Pancreas (tissue), 10 donors: ENCODE results near the gene SPRR5. TPM values are rescaled to one million over a fixed set of nuclear protein-coding genes. Genes with fewer than 3 reads are reported as not detected.
A peak's percentile ranks its signal among the peaks of the same experiment; 100 is the strongest.

ENCODE experiments used
- ATAC-seq, 4 donors: fragments of 200-7000 bp; cut with Tn5 transposase; one replicate each; pipeline versions ENCODE4 v1.8.0 to v1.9.1; 2020; ENCODE audit warnings: mild to moderate bottlenecking in 4 of 4, moderate library complexity in 4 of 4
- DNase-seq, 6 donors: peaks; one replicate each; pipeline ENCODE4 v3.0.0-alpha.2; 2020
- FAIRE-seq: peaks from 2 replicates; lab custom pipeline; 2012; peaks lifted over from hg19 to GRCh38; lab: Jason Lieb, UNC
- H3K27ac ChIP-seq, 4 donors: fragments of 200-600 bp; sonication (generic); 1 replicate in 3 of 4; 2 replicates in 1 of 4; pipeline versions ENCODE4 v1.5.0 to v1.8.0; 2020
- H3K27me3 ChIP-seq, 4 donors: fragments of 200-600 bp; one replicate each; pipeline ENCODE4 v1.8.0; 2021
- H3K36me3 ChIP-seq, 3 donors: fragments of 200-600 bp; sonication (generic) in 1 of 3; one replicate each; pipeline versions ENCODE4 v1.5.0 to v1.8.0; 2020 to 2021
- H3K4me1 ChIP-seq, 3 donors: fragments of 200-600 bp; one replicate each; pipeline ENCODE4 v1.8.0; 2021
- H3K4me3 ChIP-seq, 4 donors: fragments of 200-600 bp; sonication (generic) in 2 of 4; one replicate each; pipeline versions ENCODE4 v1.5.0 to v1.8.0; 2020 to 2021
- H3K9me3 ChIP-seq, 4 donors: fragments of 200-600 bp; one replicate each; pipeline ENCODE4 v1.8.0; 2021
- CTCF ChIP-seq, 4 donors: fragments of 200-600 bp; sonication (generic) in 3 of 4; IDR thresholded peaks; one replicate each; pipeline versions ENCODE4 v1.5.0 to v1.8.0; 2021; ENCODE audit warnings: antibody characterized with exemption in 4 of 4
- WGBS, 2 donors: extraction: QIAGEN DNeasy Blood & Tissue Kit; methylation state at CpG; one replicate each; pipeline ENCODE4 v1.1.7; 2013; 5-methylcytosine and 5-hydroxymethylcytosine counted together
- intact Hi-C, 3 donors: fragments of 100-400 bp; cut with DNase I; formaldehyde crosslinking; loops; one replicate each; pipeline versions ENCODE4 v1.11.1 to v1.14.2; 2022
- polyA plus RNA-seq, 2 donors: library from polyadenylated mRNA; stranded (reverse); fragments of 200-250 nt; gene quantifications; one replicate each; pipeline ENCODE4 v1.2.3, GENCODE V29; 2013
- total RNA-seq, 6 donors: library from RNA; stranded (reverse); fragmentation: NEBNext Ultra II Directional in 4 of 6; extraction: Animal tissue kit (Norgen Biotek cat#: 25700) in 4 of 6; gene quantifications; one replicate each; pipeline versions ENCODE4 v1.2.1 to v1.2.4, GENCODE V29; 2021 to 2023
- donor health status: healthy with polysubstance abuse.
- donor health status: DM: no; HTN: no; CAD: no; lungs with moderate emphysema.
- donor health status: DM: no; HTN: no; CAD: no.
- donor health status: control.
- donor health status: control.
- donor health status: Bipolar disorder and iron deficiency.
- donor health status: DM: yes; HTN: yes; CAD: no.
- donor health status: DM: no; HTN: no; CAD: no.
- donor health status: DM: no; HTN: no; CAD: no.
- donor health status: DM: yes; HTN: yes; CAD: no.

SPRR5 gene
- total and polyA plus RNA-seq, 8 donors = not detected

- TF ChIP-seq CTCF (IDR thresholded peaks at IDR 0.05) = no peak
- intact Hi-C loops = no loop called here
- WGBS, 2 donors = 83 to 84% methylated on average over 7 of the region's 7 CpGs
Observed at GRCh38 chr1:152904688-152905440, 42.1 kb upstream of the SPRR5 start.

DNA sequence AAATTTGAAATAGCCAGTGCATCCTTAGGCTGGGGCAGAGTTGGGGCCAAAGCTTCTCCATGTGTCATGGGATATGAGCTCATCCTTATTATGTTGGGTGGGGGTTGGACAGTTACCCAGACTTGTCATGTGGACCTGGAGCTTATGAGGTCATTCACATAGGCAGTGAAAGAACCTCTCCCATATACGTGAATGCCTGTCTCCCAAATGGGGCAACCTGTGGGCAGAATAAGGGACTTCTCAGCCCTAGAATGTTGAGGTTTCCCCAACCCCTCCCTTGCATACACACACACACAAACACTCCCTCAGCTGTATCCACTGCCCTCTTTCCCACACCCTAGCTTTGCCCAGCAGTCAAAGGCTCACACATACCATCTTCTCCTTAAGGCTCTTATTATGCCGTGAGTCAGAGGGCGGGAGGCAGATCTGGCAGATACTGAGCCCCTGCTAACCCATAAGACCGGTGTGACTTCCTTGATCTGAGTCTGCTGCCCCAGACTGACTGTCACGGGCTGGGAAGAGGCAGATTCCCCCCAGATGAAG, 40.9 kb upstream of the SPRR5 start:
- H3K27me3 ChIP-seq = peaks cover 0 to 7% (median 0%) of the 10 kb centered on the region in 4 donors
- H3K4me3 ChIP-seq = no peak overlapping the region
- FAIRE-seq = no peak
- 16 to 20% methylated on average over 5 of the region's 5 CpGs for WGBS, 2 donors
- TF ChIP-seq CTCF (IDR thresholded peaks at IDR 0.05) = no peak
- H3K36me3 ChIP-seq = no peaks in the 10 kb centered on the region
- intact Hi-C loops = no loop called here
- no peaks in the 10 kb centered on the region for H3K9me3 ChIP-seq
- peak in 3 of 4 donors; percentile 32 to 78 (median 50) for ATAC-seq
- no peak overlapping the region for H3K27ac ChIP-seq
- DNase-seq = peak in 2 of 6 donors; percentile 22 to 28
- no peaks in the 10 kb centered on the region for H3K4me1 ChIP-seq

More at GRCh38 chr1:152904688-152905440, 42.1 kb upstream of the SPRR5 start:
- ATAC-seq (no peak), FAIRE-seq (no peak), DNase-seq (no peak)
- H3K27me3 ChIP-seq = peaks cover 0 to 7% (median 0%) of the 10 kb centered on the region in 4 donors
- no peak overlapping the region for H3K27ac ChIP-seq
- H3K36me3 ChIP-seq = no peaks in the 10 kb centered on the region
- H3K4me3 ChIP-seq = no peak overlapping the region
- no peaks in the 10 kb centered on the region for H3K4me1 ChIP-seq
- no peaks in the 10 kb centered on the region for H3K9me3 ChIP-seq

- no peaks in the 10 kb centered on the region for H3K36me3 ChIP-seq
- DNase-seq = no peak
- intact Hi-C loops = no loop called here
- no peak for FAIRE-seq
- H3K4me1 ChIP-seq = no peaks in the 10 kb centered on the region
- H3K9me3 ChIP-seq = no peaks in the 10 kb centered on the region
- WGBS, 2 donors = 71 to 77% methylated on average over 4 of the region's 4 CpGs
- H3K27ac ChIP-seq = no peak within 1 kb of the TSS
- H3K4me3 ChIP-seq = no peak within 1 kb of the TSS
- TF ChIP-seq CTCF (IDR thresholded peaks at IDR 0.05) = no peak
- peaks cover 0 to 7% (median 0%) of the 10 kb centered on the region in 4 donors for H3K27me3 ChIP-seq
- no peak for ATAC-seq
Observed at GRCh38 chr1:152907686-152908601, 39.1 kb upstream of the SPRR5 start, which contains the start of gene IVL. Gene IVL, plus strand, starts transcription at chr1:152908546. Its CDS starts 1,252 bp downstream, at chr1:152909798.

GRCh38 chr1:152909206-152909605, 37.8 kb upstream of the SPRR5 start:
- intact Hi-C loops = no loop called here
- WGBS, 2 donors = 81 to 85% methylated on average over 3 of the region's 3 CpGs
- no peaks in the 10 kb centered on the region for H3K36me3 ChIP-seq

More at GRCh38 chr1:152909206-152909605, 37.8 kb upstream of the SPRR5 start:
- TF ChIP-seq CTCF (IDR thresholded peaks at IDR 0.05) = no peak
- no peak for ATAC-seq
- DNase-seq = no peak
- H3K27ac ChIP-seq = no peak overlapping the region
- H3K27me3 ChIP-seq = peaks cover 0 to 7% (median 0%) of the 10 kb centered on the region in 4 donors
- no peaks in the 10 kb centered on the region for H3K9me3 ChIP-seq
- no peak overlapping the region for H3K4me3 ChIP-seq
- FAIRE-seq = no peak
- H3K4me1 ChIP-seq = no peaks in the 10 kb centered on the region
